ENCODE measurements around the gene MMP28.

The MMP28 gene

GRCh38 chr17:35795007-35795870 lies at the start of gene MMP28:
Gene MMP28 (minus strand): TSS chr17:35795641. CDS start chr17:35795377, 264 bp downstream.
- DNase-seq: no peak

GRCh38 chr17:35844547-35844946 lies 49.1 kb upstream of the MMP28 start:
- DNase-seq: no peak

- DNase-seq: no peak
Observed at GRCh38 chr17:35843698-35844097, 48.3 kb upstream of the MMP28 start.

- no peak for DNase-seq
Observed at GRCh38 chr17:35842239-35842638, 46.8 kb upstream of the MMP28 start.

GRCh38 chr17:35841505-35841904 lies 46.1 kb upstream of the MMP28 start:
- no peak for DNase-seq

GRCh38 chr17:35841101-35841500 lies 45.7 kb upstream of the MMP28 start:
- no peak for DNase-seq

GRCh38 chr17:35825206-35825605 lies 29.8 kb upstream of the MMP28 start:
- no peak for DNase-seq

- no peak for DNase-seq
Observed at GRCh38 chr17:35821308-35821707, 25.9 kb upstream of the MMP28 start.

GRCh38 chr17:35819455-35819854 lies 24.0 kb upstream of the MMP28 start:
- DNase-seq: no peak

- no peak for DNase-seq
Observed at GRCh38 chr17:35817196-35817595, 21.8 kb upstream of the MMP28 start.

GRCh38 chr17:35816723-35817122 lies 21.3 kb upstream of the MMP28 start:
- no peak for DNase-seq

- no peak for DNase-seq
Observed at GRCh38 chr17:35812456-35812855, 17.0 kb upstream of the MMP28 start.

GRCh38 chr17:35811759-35812158 lies 16.3 kb upstream of the MMP28 start:
- DNase-seq: no peak

- DNase-seq: no peak
Observed at GRCh38 chr17:35809855-35810461, 14.5 kb upstream of the MMP28 start.

GRCh38 chr17:35808962-35809854 lies 13.8 kb upstream of the MMP28 start, which contains the start of gene TAF15:
Gene TAF15 (plus strand): TSS chr17:35809484. CDS start chr17:35809570, 86 bp downstream.
- peak; percentile 95 for DNase-seq

GRCh38 chr17:35808240-35808961 lies 13.0 kb upstream of the MMP28 start:
- DNase-seq: no peak

GRCh38 chr17:35807371-35808144 lies 12.1 kb upstream of the MMP28 start:
- DNase-seq: no peak

- no peak for DNase-seq
Observed at GRCh38 chr17:35804658-35805192, 9.3 kb upstream of the MMP28 start.

- peak; percentile 74 for DNase-seq
Observed at GRCh38 chr17:35801583-35802224, 6.3 kb upstream of the MMP28 start.

- DNase-seq: peak; percentile 86
Observed at GRCh38 chr17:35799942-35800341, 4.5 kb upstream of the MMP28 start.

GRCh38 chr17:35797918-35798317 lies 2.5 kb upstream of the MMP28 start:
- no peak for DNase-seq

All from right forelimb (tissue), 1 donor.